Cerebellar nuclear complex (tissue), 1 donor: ENCODE results near the gene LZTFL1.

Experiments used
- DNase-seq, 2 experiments: peaks; one replicate each; lab custom pipeline; 2025; lab: John Stamatoyannopoulos, UW

Gene LZTFL1

GRCh38 chr3:45807681-45808540 lies 34.0 kb downstream of the LZTFL1 start:
- DNase-seq = no peak

- no peak for DNase-seq
Measured at GRCh38 chr3:45807133-45807532, 34.8 kb downstream of the LZTFL1 start.

GRCh38 chr3:45806072-45806471 lies 35.8 kb downstream of the LZTFL1 start:
- DNase-seq = no peak

- no peak for DNase-seq
Measured at GRCh38 chr3:45803252-45803935, 38.5 kb downstream of the LZTFL1 start.

GRCh38 chr3:45802146-45802545 lies 39.8 kb downstream of the LZTFL1 start:
- no peak for DNase-seq

GRCh38 chr3:45800611-45801010 lies 41.3 kb downstream of the LZTFL1 start:
- no peak for DNase-seq

GRCh38 chr3:45799586-45799985 lies 42.3 kb downstream of the LZTFL1 start:
- no peak for DNase-seq

- DNase-seq = no peak
Measured at GRCh38 chr3:45798034-45798433, 43.9 kb downstream of the LZTFL1 start.

- DNase-seq = no peak
Measured at GRCh38 chr3:45796902-45797637, 44.8 kb downstream of the LZTFL1 start.

- no peak for DNase-seq
Measured at GRCh38 chr3:45795882-45796765, 45.8 kb downstream of the LZTFL1 start, which contains the start of gene SLC6A20. SLC6A20 (minus strand) TSS chr3:45796536; CDS start chr3:45796419, 117 bp downstream.

- no peak for DNase-seq
Measured at GRCh38 chr3:45795509-45795881, 46.4 kb downstream of the LZTFL1 start.

GRCh38 chr3:45794660-45795059 lies 47.3 kb downstream of the LZTFL1 start:
- no peak for DNase-seq

GRCh38 chr3:45794177-45794560 lies 47.8 kb downstream of the LZTFL1 start:
- no peak for DNase-seq

- no peak for DNase-seq
Measured at GRCh38 chr3:45793482-45794176, 48.3 kb downstream of the LZTFL1 start.

GRCh38 chr3:45792516-45793172 lies 49.3 kb downstream of the LZTFL1 start:
- DNase-seq = no peak

- DNase-seq = no peak
Measured at GRCh38 chr3:45792036-45792435, 49.9 kb downstream of the LZTFL1 start.

GRCh38 chr3:45790596-45790995 lies 51.3 kb downstream of the LZTFL1 start:
- no peak for DNase-seq

GRCh38 chr3:45789235-45789812 lies 52.6 kb downstream of the LZTFL1 start:
- DNase-seq = no peak

- DNase-seq = no peak
Measured at GRCh38 chr3:45787551-45787950, 54.4 kb downstream of the LZTFL1 start.
